Measurements from ENCODE around the gene AUNIP.
A peak's percentile ranks its signal among the peaks of the same experiment; 100 is the strongest.

Gene AUNIP

GRCh38 chr1:25807480-25808390, 51.5 kb downstream of the AUNIP start:
- no peak for DNase-seq

GRCh38 chr1:25806418-25806817, 52.8 kb downstream of the AUNIP start:
- DNase-seq: no peak

GRCh38 chr1:25805863-25806225, 53.4 kb downstream of the AUNIP start:
- no peak for DNase-seq

- DNase-seq: no peak
Measured at GRCh38 chr1:25804964-25805862, 54.0 kb downstream of the AUNIP start.

GRCh38 chr1:25804244-25804963, 54.9 kb downstream of the AUNIP start:
- DNase-seq: no peak

GRCh38 chr1:25803368-25803767, 55.9 kb downstream of the AUNIP start:
- DNase-seq: no peak

GRCh38 chr1:25802915-25803314, 56.3 kb downstream of the AUNIP start:
- no peak for DNase-seq

GRCh38 chr1:25800703-25801377, 58.4 kb downstream of the AUNIP start:
- no peak for DNase-seq

GRCh38 chr1:25799935-25800702, 59.1 kb downstream of the AUNIP start, which contains the start of gene SELENON:
Gene SELENON, plus strand, starts transcription at chr1:25800193. Its CDS starts 38 bp downstream, at chr1:25800231.
- DNase-seq: peak; percentile 14 to 51

- no peak for DNase-seq
Measured at GRCh38 chr1:25799352-25799934, 59.8 kb downstream of the AUNIP start.

- DNase-seq: no peak
Measured at GRCh38 chr1:25798666-25799351, 60.4 kb downstream of the AUNIP start.

- no peak for DNase-seq
Measured at GRCh38 chr1:25797939-25798338, 61.3 kb downstream of the AUNIP start.

GRCh38 chr1:25796811-25797458, 62.3 kb downstream of the AUNIP start:
- DNase-seq: peak; percentile 88 to 94

- peak; percentile 82 to 94 for DNase-seq
Measured at GRCh38 chr1:25795946-25796810, 63.1 kb downstream of the AUNIP start.

- DNase-seq: no peak
Measured at GRCh38 chr1:25795211-25795610, 64.0 kb downstream of the AUNIP start.

- no peak for DNase-seq
Measured at GRCh38 chr1:25794325-25794724, 64.9 kb downstream of the AUNIP start.

- DNase-seq: no peak
Measured at GRCh38 chr1:25793585-25794170, 65.6 kb downstream of the AUNIP start.

GRCh38 chr1:25792115-25792514, 67.1 kb downstream of the AUNIP start:
- DNase-seq: no peak

GRCh38 chr1:25790472-25790871, 68.8 kb downstream of the AUNIP start:
- DNase-seq: no peak
